ENCODE results near the gene SLC26A6.

DNA sequence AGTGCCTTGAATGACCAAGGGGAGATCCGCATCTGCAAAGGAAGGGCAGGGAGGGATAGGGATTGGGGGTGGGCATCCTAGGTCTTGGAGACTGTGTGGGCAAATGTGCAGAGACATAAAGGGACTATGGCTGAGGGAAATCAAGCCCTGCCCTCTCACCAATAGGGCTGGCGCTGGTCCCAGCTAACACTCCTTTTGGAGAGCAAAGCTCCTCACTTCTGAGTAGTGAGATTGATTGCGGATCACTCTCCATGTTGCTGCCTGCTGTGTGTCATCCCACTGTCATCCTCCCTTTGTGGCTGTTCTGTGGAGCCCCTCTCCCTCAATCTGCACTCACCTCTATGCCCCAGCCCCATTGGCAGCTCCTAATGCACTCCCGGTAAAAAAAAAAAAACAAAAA lies 29.7 kb upstream of the SLC26A6 start:
- TF ChIP-seq SPI1 (IDR thresholded peaks at IDR 0.05; ENCODE audit: low read depth, low read length) (no peak), POLR2A (IDR thresholded peaks at IDR 0.05; ENCODE audit: low read depth, low read length) (no peak)
